Activated CD4-positive, alpha-beta T cell treated with anti-CD3 and anti-CD28 coated beads for 24 hours (primary cell): Measurements from ENCODE around the gene IGF2.

Experiments used
- DNase-seq, 2 donors: peaks; one replicate each; pipeline ENCODE4 v3.0.0-alpha.2; 2020; ENCODE audit warnings: low read depth in 2 of 2

The IGF2 gene

GRCh38 chr11:2092464-2092910 is 46.7 kb downstream of the IGF2 start:
- DNase-seq, result no peak

- DNase-seq, result no peak
These were observed 47.3 kb downstream of the IGF2 start for GRCh38 chr11:2091786-2092463.

GRCh38 chr11:2091112-2091746 is 48.0 kb downstream of the IGF2 start:
- no peak for DNase-seq

DNA sequence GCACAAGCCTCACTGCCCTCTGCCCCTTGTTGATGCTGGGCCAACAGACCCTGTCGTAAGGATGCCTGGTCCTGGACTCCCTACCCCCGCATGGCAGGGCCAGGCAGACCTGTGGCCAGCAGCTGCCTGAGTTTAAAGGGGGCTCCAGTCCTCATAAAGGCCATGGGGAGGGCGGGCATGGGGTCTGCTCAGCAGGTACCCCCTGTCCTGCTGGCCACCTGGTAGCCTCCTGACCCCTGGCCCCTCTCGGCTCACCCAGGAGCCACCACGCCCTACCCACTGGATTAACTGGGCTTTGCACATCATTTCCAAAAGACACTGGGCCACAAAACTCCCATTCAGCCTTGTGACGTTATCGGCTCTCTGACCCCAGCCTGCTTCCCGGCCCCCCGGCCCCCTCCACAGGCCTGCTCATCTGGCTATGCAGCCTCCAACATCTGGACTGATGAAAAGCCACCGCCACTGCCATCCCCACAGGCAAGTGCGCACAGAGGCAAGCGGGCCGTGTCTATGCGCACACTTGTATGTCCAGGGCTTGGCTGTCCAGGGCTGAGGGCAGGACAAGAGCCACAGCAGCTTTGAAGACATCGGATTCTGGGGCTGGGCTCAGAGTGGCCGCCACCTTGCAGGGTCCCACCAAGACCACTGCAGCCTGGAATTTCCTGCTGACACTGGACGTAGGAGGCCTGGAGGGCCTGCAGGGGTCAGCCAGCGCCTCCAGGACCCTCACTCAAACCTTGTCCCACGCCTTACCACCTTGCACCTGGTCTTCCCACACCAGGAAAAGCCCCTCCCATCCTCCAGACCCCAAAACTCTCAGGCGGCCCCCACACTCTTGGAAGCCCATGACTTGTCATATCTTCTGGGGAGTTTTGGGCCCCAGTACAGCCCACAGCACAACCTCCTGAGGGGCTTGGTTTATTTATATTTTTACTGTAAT is 48.7 kb downstream of the IGF2 start:
- DNase-seq, result no peak

DNA sequence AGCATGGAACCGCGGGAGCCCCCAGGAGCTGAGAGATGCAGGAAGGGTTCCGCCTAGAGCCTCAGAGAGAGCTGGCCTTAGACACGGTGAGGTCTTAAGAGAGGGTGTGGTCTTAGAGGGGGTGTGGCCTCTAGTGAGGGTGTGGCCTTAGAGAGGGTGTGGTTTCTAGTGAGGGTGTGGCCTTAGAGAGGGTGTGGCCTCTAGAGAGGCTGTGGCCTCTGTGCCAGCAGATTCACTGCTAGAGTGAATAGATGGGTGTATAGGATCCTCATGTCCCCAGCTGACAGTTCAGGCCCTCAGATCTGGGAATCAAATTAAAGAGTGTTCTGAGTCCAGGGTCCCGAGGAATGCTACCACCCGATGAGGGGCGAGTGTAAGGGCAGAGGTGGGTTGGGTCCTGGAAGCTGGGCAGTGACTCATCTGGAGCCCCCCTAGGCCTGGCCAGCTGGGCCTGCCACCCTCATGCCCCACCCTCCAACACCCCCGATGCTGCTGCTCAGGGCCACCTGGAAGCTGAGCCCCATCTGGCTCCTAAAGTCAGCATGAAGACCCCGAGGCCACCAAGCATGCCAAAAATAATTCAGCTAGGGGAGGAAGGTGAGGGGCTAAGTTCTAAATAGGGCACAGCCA is 49.5 kb downstream of the IGF2 start:
- peak; percentile 17 to 19 for DNase-seq

DNA sequence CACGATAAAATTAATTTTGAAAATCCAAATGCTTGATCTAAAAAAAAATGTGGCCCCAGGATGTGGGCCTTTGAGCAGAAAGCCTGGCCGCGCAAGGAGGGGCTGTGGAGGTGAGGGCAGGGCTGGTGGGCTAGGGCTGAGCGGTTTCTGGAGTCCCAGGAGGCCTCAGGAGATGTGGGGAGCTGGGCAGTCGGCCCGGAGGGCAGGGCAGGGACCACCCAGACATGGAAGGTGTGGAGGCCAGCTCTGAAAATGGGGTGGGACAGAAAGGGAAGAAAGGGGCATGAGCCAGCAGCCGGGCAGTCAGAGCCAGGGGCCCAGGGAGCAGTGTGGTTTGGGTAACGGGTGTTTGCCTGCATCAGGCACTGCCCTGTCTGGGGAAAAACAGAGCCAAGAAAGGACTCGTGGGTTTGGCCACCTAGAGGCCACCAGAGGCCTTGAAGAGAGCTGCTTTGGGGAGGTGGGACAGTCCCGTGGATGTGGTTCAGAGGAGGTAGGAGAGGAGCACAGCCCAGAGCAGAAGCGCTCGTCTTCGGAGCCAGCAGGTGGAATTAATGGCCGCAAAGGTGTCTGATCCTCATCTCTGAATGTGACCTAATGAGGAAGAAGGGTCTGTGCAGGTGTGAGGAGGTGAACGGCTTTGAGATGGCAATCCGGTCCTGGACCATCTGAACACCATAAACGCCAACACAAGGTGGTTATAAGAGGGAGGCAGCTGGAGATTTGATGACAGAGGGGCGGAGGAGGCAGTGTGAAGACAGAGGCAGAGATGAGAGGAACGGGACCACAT is 50.2 kb downstream of the IGF2 start:
- DNase-seq, result no peak

DNA sequence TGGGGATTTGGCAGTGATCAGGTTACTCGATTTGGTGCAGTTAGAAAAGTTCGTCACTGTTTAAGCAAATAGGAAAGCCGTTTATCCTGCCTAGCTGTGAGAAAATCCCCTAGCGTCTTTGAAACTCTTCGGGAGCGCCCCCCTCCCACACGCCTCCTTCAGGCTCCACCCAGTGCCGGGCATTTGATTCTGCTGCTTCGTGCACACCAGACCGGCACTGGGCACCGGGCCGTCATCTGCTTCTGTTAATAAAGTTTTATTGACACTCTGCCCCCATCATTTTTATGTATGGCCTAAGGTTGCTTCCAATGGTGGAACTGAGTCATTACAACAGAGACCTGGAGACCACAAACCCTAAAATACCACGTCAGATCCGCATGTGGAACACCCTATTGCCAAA is 50.9 kb downstream of the IGF2 start:
- DNase-seq, result no peak

DNA sequence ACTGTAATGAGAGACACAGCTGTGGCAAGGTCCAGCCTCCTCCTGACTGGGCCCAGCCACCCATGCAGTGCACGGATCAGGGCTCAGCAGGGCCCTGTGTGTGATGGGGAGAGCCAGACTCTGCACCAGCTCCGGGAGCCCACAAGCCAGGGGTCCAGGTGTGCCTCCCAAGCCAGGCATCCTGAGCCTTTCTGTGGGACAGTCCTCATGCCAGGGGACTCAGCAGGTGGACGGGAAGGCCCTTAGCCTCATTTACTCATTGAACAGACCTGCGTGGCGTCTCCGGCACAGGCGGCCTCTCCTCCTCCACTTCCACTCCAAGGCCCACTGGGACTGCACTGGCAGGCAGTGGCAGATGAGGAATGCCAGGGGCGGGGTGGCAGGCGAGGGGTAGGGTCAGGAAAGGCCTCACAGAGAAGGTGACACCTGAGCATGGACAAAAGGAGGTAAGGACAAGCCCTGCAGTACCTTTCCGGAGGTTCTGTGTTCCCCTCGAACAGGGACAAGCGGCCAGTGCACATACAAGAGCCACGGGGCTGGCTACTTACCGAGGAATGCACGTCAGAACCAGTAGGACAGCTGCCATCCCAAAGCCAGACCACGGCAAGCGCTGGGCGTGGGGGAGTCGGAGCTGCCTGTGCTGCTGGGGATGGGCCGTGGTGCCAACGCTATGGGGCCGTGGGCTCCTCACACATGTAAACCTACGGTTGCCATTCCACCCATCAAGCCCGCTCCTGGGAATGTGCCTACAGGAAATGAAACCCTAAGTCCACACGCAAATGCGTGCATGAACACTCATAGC is 52.7 kb downstream of the IGF2 start:
- no peak for DNase-seq

DNA sequence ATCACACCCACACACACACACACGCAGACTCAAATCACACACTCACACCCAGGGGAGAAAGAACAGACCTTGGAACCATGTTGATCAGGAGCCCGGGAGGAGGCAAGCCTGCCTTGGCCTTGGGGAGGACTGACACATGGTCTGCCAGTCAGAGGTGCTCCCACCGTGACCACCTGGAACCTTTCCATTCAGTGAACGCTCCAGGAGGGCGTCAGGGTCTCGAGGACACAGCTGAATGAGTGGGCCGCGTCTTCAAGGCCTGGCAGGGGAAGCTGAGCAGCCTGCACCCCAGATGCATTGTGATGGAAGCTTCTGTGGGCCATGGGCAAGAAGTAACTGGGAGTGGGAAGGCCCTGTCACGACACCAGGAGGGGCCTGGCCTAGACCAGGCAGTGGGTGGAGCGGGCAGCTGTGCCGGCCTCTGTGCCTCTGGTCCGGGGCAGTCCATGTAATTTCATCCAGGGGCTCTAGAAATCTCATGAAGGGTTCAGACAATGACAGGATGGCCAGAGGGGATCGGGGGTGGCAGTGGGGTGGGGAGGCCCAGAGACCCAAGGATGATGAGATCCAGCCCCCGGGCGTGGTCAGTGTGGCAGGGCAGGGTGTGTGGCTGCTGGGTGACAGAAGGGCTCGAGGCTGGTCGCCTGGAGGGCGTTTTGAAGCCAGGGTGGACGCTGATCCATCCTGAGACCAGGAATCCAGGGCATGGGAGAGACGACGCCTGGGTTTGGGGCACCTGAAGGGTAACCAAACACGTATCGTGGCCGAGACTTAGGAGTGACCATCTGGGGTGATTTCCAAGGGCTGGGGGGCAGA is 53.7 kb downstream of the IGF2 start:
- no peak for DNase-seq

- DNase-seq, result no peak
These were observed 54.5 kb downstream of the IGF2 start for GRCh38 chr11:2084721-2085120.
